Breast epithelium (tissue), 3 donors: ENCODE measurements around the gene GSG1L2.

ENCODE experiments used
- POLR2A ChIP-seq: fragments of 450-650 bp; IDR thresholded peaks from one replicate; pipeline ENCODE4 v1.6.1; 2016; ENCODE audit warnings: antibody characterized with exemption, mild to moderate bottlenecking, moderate library complexity
- POLR2AphosphoS5 ChIP-seq, 3 donors: sonication (generic); formaldehyde crosslinking; IDR thresholded peaks; one replicate each; pipeline ENCODE4 v1.6.1; 2017; ENCODE audit warnings: antibody characterized with exemption in 3 of 3
- TF ChIP-seq, protein P1 (sequence below), 3 donors: fragments of 450-650 bp; IDR thresholded peaks; one replicate each; pipeline ENCODE4 v1.5.1; 2016 to 2017; ENCODE audit warnings: antibody characterized with exemption in 3 of 3, mild to moderate bottlenecking in 3 of 3, moderate library complexity in 3 of 3

DNA sequence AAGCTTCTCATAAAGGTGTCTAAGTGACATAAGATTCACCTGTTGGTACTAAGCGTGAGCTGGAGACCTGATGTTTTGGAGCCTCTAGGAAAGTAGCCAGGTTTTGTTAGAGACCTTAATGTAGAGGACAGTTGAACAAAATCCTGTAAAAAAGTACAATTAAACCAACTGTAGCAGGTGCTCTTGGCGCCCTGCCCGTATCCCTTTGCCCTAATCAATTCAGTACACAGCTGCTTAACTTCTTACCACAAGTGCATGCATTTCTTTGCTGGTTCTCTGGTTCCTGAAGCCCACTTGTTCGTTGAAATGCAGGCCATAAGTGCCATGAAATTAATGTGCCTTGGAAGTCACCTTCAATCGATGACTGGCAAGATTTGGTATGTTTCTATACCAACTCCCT is 28.3 kb upstream of the GSG1L2 start:
- TF ChIP-seq, protein P1, sequence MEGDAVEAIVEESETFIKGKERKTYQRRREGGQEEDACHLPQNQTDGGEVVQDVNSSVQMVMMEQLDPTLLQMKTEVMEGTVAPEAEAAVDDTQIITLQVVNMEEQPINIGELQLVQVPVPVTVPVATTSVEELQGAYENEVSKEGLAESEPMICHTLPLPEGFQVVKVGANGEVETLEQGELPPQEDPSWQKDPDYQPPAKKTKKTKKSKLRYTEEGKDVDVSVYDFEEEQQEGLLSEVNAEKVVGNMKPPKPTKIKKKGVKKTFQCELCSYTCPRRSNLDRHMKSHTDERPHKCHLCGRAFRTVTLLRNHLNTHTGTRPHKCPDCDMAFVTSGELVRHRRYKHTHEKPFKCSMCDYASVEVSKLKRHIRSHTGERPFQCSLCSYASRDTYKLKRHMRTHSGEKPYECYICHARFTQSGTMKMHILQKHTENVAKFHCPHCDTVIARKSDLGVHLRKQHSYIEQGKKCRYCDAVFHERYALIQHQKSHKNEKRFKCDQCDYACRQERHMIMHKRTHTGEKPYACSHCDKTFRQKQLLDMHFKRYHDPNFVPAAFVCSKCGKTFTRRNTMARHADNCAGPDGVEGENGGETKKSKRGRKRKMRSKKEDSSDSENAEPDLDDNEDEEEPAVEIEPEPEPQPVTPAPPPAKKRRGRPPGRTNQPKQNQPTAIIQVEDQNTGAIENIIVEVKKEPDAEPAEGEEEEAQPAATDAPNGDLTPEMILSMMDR (IDR thresholded peaks at IDR 0.05), result no peak
- TF ChIP-seq POLR2A (no peak), POLR2AphosphoS5 (IDR thresholded peaks at IDR 0.05) (no peak)
